ENCODE data around the gene NADSYN1. TPM values are rescaled to one million over a fixed set of nuclear protein-coding genes. Genes with fewer than 3 reads are reported as not detected.

Gene NADSYN1
- total and polyA plus RNA-seq, 2 of the 13 experiments (the other 11 are each of a cell fraction or from before 2014, with no cell fraction given): 35.7 to 51.5 TPM

DNA sequence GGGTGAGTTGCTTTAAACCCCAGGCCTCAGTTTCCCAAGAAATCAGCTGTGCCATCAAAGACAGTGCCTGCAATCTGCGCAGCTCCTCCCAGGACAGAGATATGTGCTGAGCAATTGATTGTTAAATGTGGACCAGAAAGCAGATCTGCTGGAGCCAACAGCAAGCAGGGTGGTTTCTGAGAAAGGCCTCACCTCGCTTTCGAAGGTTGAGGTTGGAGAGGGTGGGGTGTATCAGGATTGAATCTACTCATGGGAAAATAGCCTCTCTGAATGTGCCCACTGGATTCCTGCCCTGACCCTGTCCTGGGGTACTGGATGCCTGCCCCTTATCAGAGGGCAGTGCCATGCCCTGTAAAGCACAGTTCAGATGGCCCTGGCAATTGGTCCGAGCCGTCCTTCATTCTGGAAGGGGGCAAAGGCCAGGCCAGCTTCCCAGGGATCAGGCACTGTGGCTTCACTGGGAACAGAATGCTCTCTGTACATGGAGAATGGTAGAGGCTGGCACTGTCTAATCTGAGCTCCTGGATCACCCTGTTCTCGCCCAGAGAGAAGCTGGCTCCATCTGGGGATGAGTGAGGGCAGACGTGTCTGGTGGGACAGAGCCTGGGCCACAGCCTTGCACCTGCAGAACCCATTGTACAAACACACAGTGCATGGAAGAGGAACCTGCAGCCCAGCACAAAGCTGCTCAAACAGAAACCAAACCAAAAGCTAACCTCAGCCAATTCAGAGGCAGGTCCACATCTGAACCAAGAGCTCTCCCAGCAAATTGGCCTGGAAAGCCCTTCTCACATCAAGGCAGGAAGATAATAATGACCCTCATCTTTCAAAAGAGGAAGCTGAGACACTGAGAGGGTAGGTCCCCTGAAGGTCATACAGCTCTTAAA is 20.0 kb upstream of the NADSYN1 start (continued):
- peak; percentile 41 for TF ChIP-seq POLR2G (IDR thresholded peaks at IDR 0.05; ENCODE audit: low read depth, low read length)
- TF ChIP-seq RBFOX2 (IDR thresholded peaks at IDR 0.05; ENCODE audit: low read depth, low read length): no peak
- TF ChIP-seq, protein P1, sequence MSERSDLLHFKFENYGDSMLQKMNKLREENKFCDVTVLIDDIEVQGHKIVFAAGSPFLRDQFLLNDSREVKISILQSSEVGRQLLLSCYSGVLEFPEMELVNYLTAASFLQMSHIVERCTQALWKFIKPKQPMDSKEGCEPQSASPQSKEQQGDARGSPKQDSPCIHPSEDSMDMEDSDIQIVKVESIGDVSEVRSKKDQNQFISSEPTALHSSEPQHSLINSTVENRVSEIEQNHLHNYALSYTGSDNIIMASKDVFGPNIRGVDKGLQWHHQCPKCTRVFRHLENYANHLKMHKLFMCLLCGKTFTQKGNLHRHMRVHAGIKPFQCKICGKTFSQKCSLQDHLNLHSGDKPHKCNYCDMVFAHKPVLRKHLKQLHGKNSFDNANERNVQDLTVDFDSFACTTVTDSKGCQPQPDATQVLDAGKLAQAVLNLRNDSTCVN (CRISPR knock-in tag; IDR thresholded peaks at IDR 0.05; ENCODE audit: borderline replicate concordance): no peak
- TF ChIP-seq NR2F6 (IDR thresholded peaks at IDR 0.05): 0 out of 2 replicates have a peak, but pooled peaks have one; percentile 25
- TF ChIP-seq NR2F6 (CRISPR knock-in tag; IDR thresholded peaks at IDR 0.05): no peak
- TF ChIP-seq ZNF710 (CRISPR knock-in tag; IDR thresholded peaks at IDR 0.05; ENCODE audit: borderline replicate concordance): peak; percentile 43; the same call in 1 of the 2 replicates
- no peak for TF ChIP-seq HDAC1 (CRISPR knock-in tag; IDR thresholded peaks at IDR 0.05)
- TF ChIP-seq HNRNPH1 (optimal IDR thresholded peaks at IDR 0.05; ENCODE audit: low read depth, low read length): no peak
- TF ChIP-seq, protein P2, sequence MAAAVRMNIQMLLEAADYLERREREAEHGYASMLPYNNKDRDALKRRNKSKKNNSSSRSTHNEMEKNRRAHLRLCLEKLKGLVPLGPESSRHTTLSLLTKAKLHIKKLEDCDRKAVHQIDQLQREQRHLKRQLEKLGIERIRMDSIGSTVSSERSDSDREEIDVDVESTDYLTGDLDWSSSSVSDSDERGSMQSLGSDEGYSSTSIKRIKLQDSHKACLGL (CRISPR knock-in tag; IDR thresholded peaks at IDR 0.05): no peak
- no peak for TF ChIP-seq MED13 (CRISPR knock-in tag; IDR thresholded peaks at IDR 0.05)
- TF ChIP-seq ZNF850 (CRISPR knock-in tag; conservative IDR thresholded peaks at IDR 0.05): no peak
- no peak for TF ChIP-seq CENPBD1 (CRISPR knock-in tag; IDR thresholded peaks at IDR 0.05; ENCODE audit: borderline replicate concordance, low read depth)
- no peak for TF ChIP-seq THAP11 (CRISPR knock-in tag; IDR thresholded peaks at IDR 0.05)
- TF ChIP-seq, protein P3, sequence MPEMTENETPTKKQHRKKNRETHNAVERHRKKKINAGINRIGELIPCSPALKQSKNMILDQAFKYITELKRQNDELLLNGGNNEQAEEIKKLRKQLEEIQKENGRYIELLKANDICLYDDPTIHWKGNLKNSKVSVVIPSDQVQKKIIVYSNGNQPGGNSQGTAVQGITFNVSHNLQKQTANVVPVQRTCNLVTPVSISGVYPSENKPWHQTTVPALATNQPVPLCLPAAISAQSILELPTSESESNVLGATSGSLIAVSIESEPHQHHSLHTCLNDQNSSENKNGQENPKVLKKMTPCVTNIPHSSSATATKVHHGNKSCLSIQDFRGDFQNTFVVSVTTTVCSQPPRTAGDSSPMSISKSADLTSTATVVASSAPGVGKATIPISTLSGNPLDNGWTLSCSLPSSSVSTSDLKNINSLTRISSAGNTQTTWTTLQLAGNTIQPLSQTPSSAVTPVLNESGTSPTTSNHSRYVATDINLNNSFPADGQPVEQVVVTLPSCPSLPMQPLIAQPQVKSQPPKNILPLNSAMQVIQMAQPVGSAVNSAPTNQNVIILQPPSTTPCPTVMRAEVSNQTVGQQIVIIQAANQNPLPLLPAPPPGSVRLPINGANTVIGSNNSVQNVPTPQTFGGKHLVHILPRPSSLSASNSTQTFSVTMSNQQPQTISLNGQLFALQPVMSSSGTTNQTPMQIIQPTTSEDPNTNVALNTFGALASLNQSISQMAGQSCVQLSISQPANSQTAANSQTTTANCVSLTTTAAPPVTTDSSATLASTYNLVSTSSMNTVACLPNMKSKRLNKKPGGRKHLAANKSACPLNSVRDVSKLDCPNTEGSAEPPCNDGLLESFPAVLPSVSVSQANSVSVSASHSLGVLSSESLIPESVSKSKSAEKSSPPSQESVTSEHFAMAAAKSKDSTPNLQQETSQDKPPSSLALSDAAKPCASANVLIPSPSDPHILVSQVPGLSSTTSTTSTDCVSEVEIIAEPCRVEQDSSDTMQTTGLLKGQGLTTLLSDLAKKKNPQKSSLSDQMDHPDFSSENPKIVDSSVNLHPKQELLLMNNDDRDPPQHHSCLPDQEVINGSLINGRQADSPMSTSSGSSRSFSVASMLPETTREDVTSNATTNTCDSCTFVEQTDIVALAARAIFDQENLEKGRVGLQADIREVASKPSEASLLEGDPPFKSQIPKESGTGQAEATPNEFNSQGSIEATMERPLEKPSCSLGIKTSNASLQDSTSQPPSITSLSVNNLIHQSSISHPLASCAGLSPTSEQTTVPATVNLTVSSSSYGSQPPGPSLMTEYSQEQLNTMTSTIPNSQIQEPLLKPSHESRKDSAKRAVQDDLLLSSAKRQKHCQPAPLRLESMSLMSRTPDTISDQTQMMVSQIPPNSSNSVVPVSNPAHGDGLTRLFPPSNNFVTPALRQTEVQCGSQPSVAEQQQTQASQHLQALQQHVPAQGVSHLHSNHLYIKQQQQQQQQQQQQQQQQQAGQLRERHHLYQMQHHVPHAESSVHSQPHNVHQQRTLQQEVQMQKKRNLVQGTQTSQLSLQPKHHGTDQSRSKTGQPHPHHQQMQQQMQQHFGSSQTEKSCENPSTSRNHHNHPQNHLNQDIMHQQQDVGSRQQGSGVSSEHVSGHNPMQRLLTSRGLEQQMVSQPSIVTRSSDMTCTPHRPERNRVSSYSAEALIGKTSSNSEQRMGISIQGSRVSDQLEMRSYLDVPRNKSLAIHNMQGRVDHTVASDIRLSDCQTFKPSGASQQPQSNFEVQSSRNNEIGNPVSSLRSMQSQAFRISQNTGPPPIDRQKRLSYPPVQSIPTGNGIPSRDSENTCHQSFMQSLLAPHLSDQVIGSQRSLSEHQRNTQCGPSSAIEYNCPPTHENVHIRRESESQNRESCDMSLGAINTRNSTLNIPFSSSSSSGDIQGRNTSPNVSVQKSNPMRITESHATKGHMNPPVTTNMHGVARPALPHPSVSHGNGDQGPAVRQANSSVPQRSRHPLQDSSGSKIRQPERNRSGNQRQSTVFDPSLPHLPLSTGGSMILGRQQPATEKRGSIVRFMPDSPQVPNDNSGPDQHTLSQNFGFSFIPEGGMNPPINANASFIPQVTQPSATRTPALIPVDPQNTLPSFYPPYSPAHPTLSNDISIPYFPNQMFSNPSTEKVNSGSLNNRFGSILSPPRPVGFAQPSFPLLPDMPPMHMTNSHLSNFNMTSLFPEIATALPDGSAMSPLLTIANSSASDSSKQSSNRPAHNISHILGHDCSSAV (CRISPR knock-in tag; IDR thresholded peaks at IDR 0.05; ENCODE audit: borderline replicate concordance): no peak
- TF ChIP-seq SAP130 (CRISPR knock-in tag; IDR thresholded peaks at IDR 0.05; ENCODE audit: low read depth): no peak
